Ovary (tissue), 9 donors: ENCODE results near the gene KLRF2. TPM values are rescaled to one million over a fixed set of nuclear protein-coding genes. Genes with fewer than 3 reads are reported as not detected.

ENCODE experiments used
- DNase-seq, 5 donors: peaks; one replicate each; pipeline ENCODE4 v3.0.0-alpha.2; 2019 to 2020
- H3K27ac ChIP-seq, 2 donors: fragments of 200-600 bp; one replicate each; pipeline versions ENCODE4 v1.5.1 to v1.8.0; 2019 to 2022
- H3K27me3 ChIP-seq: fragments of 200-600 bp; one replicate; pipeline ENCODE4 v1.8.0; 2022
- H3K36me3 ChIP-seq: fragments of 200-600 bp; sonication (generic); one replicate; pipeline ENCODE4 v1.5.1; 2019
- H3K4me1 ChIP-seq: one replicate; pipeline ENCODE4 v1.8.1; 2013; ENCODE audit warnings: mild to moderate bottlenecking, moderate library complexity; ENCODE audit not compliant: insufficient read depth
- H3K4me3 ChIP-seq: fragments of 200-600 bp; sonication (generic); one replicate; pipeline ENCODE4 v1.5.1; 2017
- H3K9me3 ChIP-seq, 2 donors: fragments of 200-600 bp in 1 of 2; sonication (generic) in 1 of 2; one replicate each; pipeline versions ENCODE4 v1.5.1 to v1.8.1; 2013 to 2019; ENCODE audit warnings: mild to moderate bottlenecking in 1 of 2, moderate library complexity in 1 of 2
- EP300 ChIP-seq: sonication (generic); formaldehyde crosslinking; IDR thresholded peaks from one replicate; pipeline ENCODE4 v1.6.1; 2017; ENCODE audit warnings: antibody characterized with exemption
- POLR2A ChIP-seq: fragments of 450-650 bp; IDR thresholded peaks from one replicate; pipeline ENCODE4 v1.6.1; 2017; ENCODE audit warnings: antibody characterized with exemption, mild to moderate bottlenecking, moderate library complexity
- WGBS, 3 donors: extraction: QIAGEN DNeasy Blood & Tissue Kit in 1 of 3; methylation state at CpG; one replicate each; pipeline versions ENCODE4 v1.1.5 to v1.1.7; 2013 to 2017; 5-methylcytosine and 5-hydroxymethylcytosine counted together
- intact Hi-C, 4 donors: fragments of 100-400 bp; cut with DNase I; formaldehyde crosslinking; loops; one replicate each; pipeline versions ENCODE4 v1.11.0 to v1.15.1; 2022 to 2023
- polyA plus RNA-seq, 2 donors: library from polyadenylated mRNA; stranded (reverse); fragments of 200-250 nt in 1 of 2; fragments of 350-450 nt in 1 of 2; fragmentation: Illumina TruSeq in 1 of 2; extraction: RNeasy Lipid Tissue Mini Kit (QIAGEN cat#74804) in 1 of 2; gene quantifications; one replicate each; pipeline ENCODE4 v1.2.3, GENCODE V29; 2013 to 2014
- total RNA-seq, 7 donors: library from RNA; depleted of rRNA in 2 of 7; stranded (reverse); fragments of >200 nt in 2 of 7; fragmentation: NEBNext Ultra II Directional in 3 of 7; extraction: Animal tissue kit (Norgen Biotek cat#: 25700) in 3 of 7; gene quantifications; one replicate each; pipeline versions ENCODE4 v1.1.0 to v1.2.4, GENCODE V29; 2016 to 2023
- TF ChIP-seq, protein P1 (sequence below), 3 donors: fragments of 450-650 bp in 2 of 3; fragments of 200-600 bp in 1 of 3; IDR thresholded peaks; one replicate each; pipeline versions ENCODE4 v1.5.1 to v1.8.0; 2016 to 2022; ENCODE audit warnings: antibody characterized with exemption in 3 of 3, mild to moderate bottlenecking in 1 of 3
- donor health status: DM: no; HTN: no; CAD: no; lungs with moderate emphysema.
- donor health status: DM: no; HTN: no; CAD: no.
- donor health status: Bipolar disorder and iron deficiency.
- donor health status: DM: yes; HTN: yes; CAD: no.
- donor health status: DM: no; HTN: no; CAD: no.
- donor health status: DM: yes; HTN: yes; CAD: no.

The KLRF2 gene
- total and polyA plus RNA-seq, 9 donors: not detected

DNA sequence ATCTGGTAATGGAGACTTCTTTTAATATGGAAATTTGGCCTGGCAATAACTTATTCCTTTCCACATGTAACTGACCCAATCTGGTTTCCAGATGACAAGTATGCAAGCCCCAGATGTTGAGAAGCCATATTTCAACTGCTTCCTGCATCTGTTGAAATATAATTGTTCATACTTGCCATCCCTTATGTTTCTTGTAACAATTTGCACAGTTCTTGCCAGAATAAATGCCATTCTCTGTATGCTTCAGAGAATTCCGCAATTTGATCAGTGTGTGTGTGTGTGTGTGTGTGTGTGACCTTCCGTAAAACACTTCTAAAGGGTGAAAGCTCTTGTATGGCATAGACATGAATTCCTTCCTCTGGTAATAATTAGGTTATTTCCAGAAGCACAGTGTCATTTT, 52.7 kb downstream of the KLRF2 start:
- DNase-seq: no peak
- H3K4me1 ChIP-seq: no peaks in the 10 kb centered on the region
- H3K36me3 ChIP-seq: no peaks in the 10 kb centered on the region
- H3K27ac ChIP-seq: no peak overlapping the region
- no peaks in the 10 kb centered on the region for H3K9me3 ChIP-seq
- H3K27me3 ChIP-seq: no peaks in the 10 kb centered on the region
- no peak for TF ChIP-seq EP300
- TF ChIP-seq POLR2A: no peak
- TF ChIP-seq, protein P1, sequence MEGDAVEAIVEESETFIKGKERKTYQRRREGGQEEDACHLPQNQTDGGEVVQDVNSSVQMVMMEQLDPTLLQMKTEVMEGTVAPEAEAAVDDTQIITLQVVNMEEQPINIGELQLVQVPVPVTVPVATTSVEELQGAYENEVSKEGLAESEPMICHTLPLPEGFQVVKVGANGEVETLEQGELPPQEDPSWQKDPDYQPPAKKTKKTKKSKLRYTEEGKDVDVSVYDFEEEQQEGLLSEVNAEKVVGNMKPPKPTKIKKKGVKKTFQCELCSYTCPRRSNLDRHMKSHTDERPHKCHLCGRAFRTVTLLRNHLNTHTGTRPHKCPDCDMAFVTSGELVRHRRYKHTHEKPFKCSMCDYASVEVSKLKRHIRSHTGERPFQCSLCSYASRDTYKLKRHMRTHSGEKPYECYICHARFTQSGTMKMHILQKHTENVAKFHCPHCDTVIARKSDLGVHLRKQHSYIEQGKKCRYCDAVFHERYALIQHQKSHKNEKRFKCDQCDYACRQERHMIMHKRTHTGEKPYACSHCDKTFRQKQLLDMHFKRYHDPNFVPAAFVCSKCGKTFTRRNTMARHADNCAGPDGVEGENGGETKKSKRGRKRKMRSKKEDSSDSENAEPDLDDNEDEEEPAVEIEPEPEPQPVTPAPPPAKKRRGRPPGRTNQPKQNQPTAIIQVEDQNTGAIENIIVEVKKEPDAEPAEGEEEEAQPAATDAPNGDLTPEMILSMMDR (IDR thresholded peaks at IDR 0.05): no peak
- intact Hi-C loops: loop anchor here in 1 of 4 donors (5.0 kb wide), 1 partner anchor 182 kb away; no protein-coding TSS in a partner anchor
- 63 to 97% (median 79%) methylated on average over 2 of the region's 2 CpGs for WGBS, 3 donors
- H3K4me3 ChIP-seq: no peak overlapping the region

DNA sequence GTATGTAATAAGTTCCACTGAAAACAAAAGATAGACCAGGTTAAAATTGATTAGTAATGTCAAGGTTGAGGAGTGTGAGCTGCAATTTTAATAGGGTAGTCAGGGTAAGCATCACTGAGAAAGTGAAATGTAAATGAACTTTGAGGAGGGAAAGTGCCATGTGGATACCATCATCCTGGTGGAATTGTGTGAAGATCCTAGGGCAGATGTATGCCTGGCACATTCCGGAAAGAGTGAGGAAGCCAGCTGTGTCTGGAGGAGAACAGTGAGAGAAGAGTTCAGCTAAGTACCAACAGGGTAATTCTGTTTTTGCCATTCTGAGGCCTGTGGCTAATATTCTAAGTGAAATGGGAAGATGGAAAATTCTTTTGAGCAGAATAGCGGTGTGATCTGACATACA, 53.7 kb downstream of the KLRF2 start:
- Histone ChIP-seq H3K27me3 (no peaks in the 10 kb centered on the region), H3K27ac (no peak overlapping the region), H3K4me3 (no peak overlapping the region), H3K9me3 (no peaks in the 10 kb centered on the region), H3K4me1 (no peaks in the 10 kb centered on the region), H3K36me3 (no peaks in the 10 kb centered on the region)
- no peak for DNase-seq
- intact Hi-C loops: no loop called here
- WGBS, 3 donors: 91 to 94% (median 92%) methylated on average over 2 of the region's 2 CpGs
- TF ChIP-seq, protein P1 (IDR thresholded peaks at IDR 0.05): no peak
- TF ChIP-seq EP300: no peak

DNA sequence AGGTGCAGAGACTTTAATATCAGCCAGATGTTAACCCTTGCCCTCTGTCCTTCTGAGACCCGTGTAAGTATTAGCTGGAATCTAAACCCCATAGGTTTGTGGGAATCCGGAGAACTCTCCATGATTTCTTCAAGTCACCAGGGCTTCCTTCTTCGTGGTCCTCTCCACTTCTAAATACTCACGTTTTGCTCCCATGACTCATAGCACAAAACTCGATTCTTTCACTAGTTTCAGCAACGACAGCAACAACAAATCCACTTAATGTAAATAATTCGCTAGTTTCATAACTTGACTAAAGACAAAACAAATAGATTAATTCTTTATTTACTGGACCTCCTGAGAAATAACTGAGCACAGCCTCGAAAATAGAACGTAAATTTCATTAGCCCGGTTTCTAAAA, 55.3 kb downstream of the KLRF2 start:
- H3K36me3 ChIP-seq: no peaks in the 10 kb centered on the region
- H3K27ac ChIP-seq: no peak overlapping the region
- H3K4me1 ChIP-seq: no peaks in the 10 kb centered on the region
- intact Hi-C loops: no loop called here
- TF ChIP-seq EP300 (no peak), POLR2A (no peak)
- TF ChIP-seq, protein P1 (IDR thresholded peaks at IDR 0.05): no peak
- 35 to 68% (median 56%) methylated on average over 10 of the region's 10 CpGs for WGBS, 3 donors
- no peak for DNase-seq
- no peak overlapping the region for H3K4me3 ChIP-seq
- H3K9me3 ChIP-seq: no peaks in the 10 kb centered on the region
- H3K27me3 ChIP-seq: no peaks in the 10 kb centered on the region

DNA sequence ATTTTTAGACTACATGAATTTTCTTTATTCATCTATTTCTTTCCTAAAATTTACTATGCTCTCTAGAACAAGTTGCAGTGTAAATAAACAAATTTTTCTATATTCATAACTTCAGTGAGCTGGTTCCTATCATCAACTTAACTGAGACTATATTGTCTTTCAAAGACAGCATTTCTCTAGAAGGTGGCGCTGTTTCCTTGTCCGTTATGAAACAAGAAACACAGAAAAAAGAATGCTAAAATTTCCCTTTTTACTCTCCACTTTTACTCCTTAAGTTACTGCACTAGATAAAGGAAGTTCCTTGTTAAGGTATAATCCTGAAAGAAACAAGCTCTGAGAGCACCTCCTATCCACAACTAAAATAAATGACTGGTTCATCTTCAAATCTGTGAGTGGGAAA, 59.1 kb downstream of the KLRF2 start:
- no peaks in the 10 kb centered on the region for H3K9me3 ChIP-seq
- no peak for DNase-seq
- no peaks in the 10 kb centered on the region for H3K27me3 ChIP-seq
- H3K36me3 ChIP-seq: no peaks in the 10 kb centered on the region
- H3K4me1 ChIP-seq: no peaks in the 10 kb centered on the region
- H3K4me3 ChIP-seq: no peak overlapping the region
- TF ChIP-seq, protein P1 (IDR thresholded peaks at IDR 0.05): no peak
- TF ChIP-seq POLR2A (no peak), EP300 (no peak)
- intact Hi-C loops: no loop called here
- 24 to 27% (median 27%) methylated on average over 2 of the region's 2 CpGs for WGBS, 3 donors
- H3K27ac ChIP-seq: no peak overlapping the region

DNA sequence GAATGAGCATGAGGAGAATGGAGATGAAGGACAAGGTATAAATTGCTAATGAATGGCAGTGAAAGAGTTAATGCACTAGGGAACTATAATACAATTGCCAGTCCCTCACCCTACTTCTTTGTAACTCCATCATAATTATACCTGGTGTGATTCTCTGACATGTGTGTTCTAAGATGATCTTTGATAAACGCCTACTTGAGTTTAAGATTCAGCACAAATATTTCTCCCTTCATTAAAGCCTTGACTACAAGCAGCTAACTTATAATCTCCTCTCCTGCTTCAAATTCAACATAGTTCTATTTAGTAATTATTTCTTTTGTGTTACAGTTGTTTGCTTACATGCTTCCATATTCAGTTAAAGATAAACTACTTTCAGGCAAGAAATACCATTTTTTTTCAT, 60.5 kb downstream of the KLRF2 start:
- Histone ChIP-seq H3K4me1 (no peaks in the 10 kb centered on the region), H3K4me3 (no peak overlapping the region), H3K36me3 (no peaks in the 10 kb centered on the region), H3K27ac (no peak overlapping the region), H3K9me3 (no peaks in the 10 kb centered on the region), H3K27me3 (no peaks in the 10 kb centered on the region)
- intact Hi-C loops: no loop called here
- no peak for DNase-seq
- 56 to 85% (median 72%) methylated on average over 1 of the region's 1 CpG for WGBS, 3 donors
- no peak for TF ChIP-seq EP300
- no peak for TF ChIP-seq POLR2A
- TF ChIP-seq, protein P1 (IDR thresholded peaks at IDR 0.05): no peak
